Mesendoderm (in vitro differentiated cells): Measurements from ENCODE around the gene CFD.

Experiments
- DNase-seq: peaks from one replicate; pipeline ENCODE4 v3.0.0; 2013
- H2AK5ac ChIP-seq: 2 replicates; pipeline ENCODE4 v1.6.1; 2013; ENCODE audit warnings: low read length, inconsistent platforms
- H2BK120ac ChIP-seq: 2 replicates; pipeline ENCODE4 v1.6.1; 2013; ENCODE audit warnings: low read depth, mild to moderate bottlenecking, low read length, moderate library complexity, mixed read lengths
- H2BK15ac ChIP-seq: replicated peaks from 2 replicates; pipeline ENCODE4 v1.6.1; 2013; ENCODE audit warnings: low read depth, mild to moderate bottlenecking, moderate library complexity
- H2BK5ac ChIP-seq: 2 replicates; pipeline ENCODE4 v1.6.1; 2013; ENCODE audit warnings: low read length, inconsistent platforms
- H3K18ac ChIP-seq: 2 replicates; pipeline ENCODE4 v1.6.1; 2013; ENCODE audit warnings: mild to moderate bottlenecking, low read length, mixed read lengths
- H3K23ac ChIP-seq: one replicate; pipeline ENCODE4 v1.6.1; 2013; ENCODE audit warnings: low read length
- H3K27ac ChIP-seq: 2 replicates; pipeline ENCODE4 v1.5.1; 2013; ENCODE audit warnings: low read depth, mild to moderate bottlenecking, inconsistent platforms, low read length, moderate library complexity
- H3K27me3 ChIP-seq: 2 replicates; pipeline ENCODE4 v1.6.1; 2013; ENCODE audit warnings: low read length, control low read depth, mild to moderate bottlenecking, inconsistent platforms; ENCODE audit not compliant: insufficient read depth, poor library complexity
- H3K36me3 ChIP-seq: 2 replicates; pipeline ENCODE4 v1.6.1; 2013; ENCODE audit warnings: low read length, inconsistent platforms; ENCODE audit not compliant: control insufficient read depth, insufficient read depth
- H3K4ac ChIP-seq: one replicate; pipeline ENCODE4 v1.6.1; 2013; ENCODE audit warnings: low read depth, mild to moderate bottlenecking, low read length, moderate library complexity
- H3K4me1 ChIP-seq: 2 replicates; pipeline ENCODE4 v1.6.1; 2013; ENCODE audit warnings: low read depth, low read length, inconsistent platforms; ENCODE audit not compliant: control insufficient read depth
- H3K4me2 ChIP-seq: 2 replicates; pipeline ENCODE4 v1.6.1; 2013; ENCODE audit warnings: low read length
- H3K4me3 ChIP-seq: 2 replicates; pipeline ENCODE4 v1.5.1; 2013; ENCODE audit warnings: mild to moderate bottlenecking, low read length
- H3K56ac ChIP-seq: one replicate; pipeline ENCODE4 v1.6.1; 2013; ENCODE audit warnings: low read length
- H3K79me1 ChIP-seq: 2 replicates; pipeline ENCODE4 v1.6.1; 2013; ENCODE audit warnings: low read length, inconsistent platforms
- H3K79me2 ChIP-seq: 2 replicates; pipeline ENCODE4 v1.6.1; 2013; ENCODE audit warnings: mild to moderate bottlenecking, low read length; ENCODE audit not compliant: control insufficient read depth, insufficient read depth
- H3K9ac ChIP-seq: 2 replicates; pipeline ENCODE4 v1.6.1; 2013; ENCODE audit warnings: low read length, inconsistent platforms
- H4K5ac ChIP-seq: one replicate; pipeline ENCODE4 v1.6.1; 2013; ENCODE audit warnings: low read length
- H4K8ac ChIP-seq: one replicate; pipeline ENCODE4 v1.6.1; 2013; ENCODE audit warnings: low read depth, mild to moderate bottlenecking, control low read depth, low read length, moderate library complexity
- WGBS: extraction: QIAGEN DNeasy Blood & Tissue Kit; methylation state at CpG from one replicate; pipeline ENCODE4 v1.1.7; 2013; ENCODE audit warnings: low lambda C conversion rate, missing lambda C conversion rate; ENCODE audit not compliant: insufficient coverage; ENCODE audit errors: extremely low coverage; 5-methylcytosine and 5-hydroxymethylcytosine counted together

The CFD gene

DNA sequence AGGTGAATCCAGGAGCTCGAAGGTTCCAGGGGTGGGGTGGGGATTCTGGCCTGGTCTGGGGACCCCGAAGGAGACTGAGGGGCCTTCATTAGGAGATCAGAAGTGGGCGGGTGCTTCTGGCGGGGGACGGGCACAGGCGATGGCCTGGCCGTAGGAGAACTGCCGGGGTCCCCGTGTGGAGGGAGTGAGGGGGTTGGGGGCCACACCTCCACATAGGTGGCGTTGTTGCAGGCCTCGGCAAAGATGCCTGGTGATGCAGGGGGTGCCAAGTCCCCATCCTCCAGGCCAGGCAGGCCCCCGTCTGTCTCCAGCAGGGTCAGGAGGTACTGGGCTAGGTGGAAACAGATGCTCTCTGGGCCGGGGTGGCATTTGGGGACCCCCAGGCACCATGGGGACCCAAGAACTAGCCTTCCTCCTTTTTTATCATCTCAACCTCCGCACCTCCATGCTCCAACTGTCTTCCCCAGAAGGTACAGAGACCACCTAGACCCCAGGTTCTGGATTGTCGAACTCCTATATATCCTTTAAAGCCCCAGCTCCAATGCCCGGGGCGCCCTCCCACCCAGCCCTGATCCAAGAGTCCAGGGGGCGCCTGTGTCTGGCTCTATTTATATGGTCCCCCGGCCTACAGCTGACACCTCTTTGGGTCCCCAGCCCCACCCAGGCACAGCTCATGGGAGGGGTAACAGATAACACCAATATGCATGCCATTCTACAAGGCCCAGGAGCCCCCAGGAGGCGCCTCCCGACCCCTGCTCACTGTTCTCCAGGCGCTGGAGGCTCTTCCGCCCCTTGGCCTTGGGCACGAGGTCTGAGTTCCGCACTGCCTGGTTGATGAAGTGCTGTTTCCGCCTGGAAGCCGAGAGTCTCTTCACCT, 42.0 kb downstream of the CFD start:
- H2BK5ac ChIP-seq = no peak overlapping the region
- no peak overlapping the region for H2BK15ac ChIP-seq
- no peaks in the 10 kb centered on the region for H3K27me3 ChIP-seq
- no peak overlapping the region for H3K27ac ChIP-seq
- H3K4ac ChIP-seq = no peak overlapping the region
- H3K36me3 ChIP-seq = no peaks in the 10 kb centered on the region
- WGBS = no CpG with 5 or more reads among the region's 27 CpGs
- no peak overlapping the region for H2AK5ac ChIP-seq
- H3K23ac ChIP-seq = no peak overlapping the region
- no peak overlapping the region for H3K18ac ChIP-seq
- H3K4me1 ChIP-seq = no peaks in the 10 kb centered on the region
- no peak overlapping the region for H4K8ac ChIP-seq
- DNase-seq = no peak
- peaks cover 2% of the 10 kb centered on the region for H3K79me1 ChIP-seq
- no peak overlapping the region for H3K56ac ChIP-seq
- peaks cover 2% of the 10 kb centered on the region for H3K79me2 ChIP-seq
- no peak overlapping the region for H2BK120ac ChIP-seq
- H3K9ac ChIP-seq = no peak overlapping the region
- H3K4me2 ChIP-seq = no peak overlapping the region
- no peak overlapping the region for H3K4me3 ChIP-seq
- no peak overlapping the region for H4K5ac ChIP-seq

DNA sequence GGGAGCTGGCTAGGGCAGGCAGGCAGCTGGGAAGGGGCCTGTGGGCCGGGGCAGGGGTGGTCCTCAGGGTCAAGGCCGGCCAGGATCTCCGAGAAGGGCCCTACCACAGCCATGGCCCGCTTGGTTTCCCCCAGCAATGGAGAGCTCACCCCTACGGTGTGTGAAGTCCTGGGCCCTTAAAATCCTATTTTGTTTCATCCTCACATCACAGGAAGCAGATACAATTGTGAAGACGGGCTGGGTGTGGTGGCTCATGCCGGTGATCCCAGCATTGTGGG, 42.6 kb downstream of the CFD start:
- H3K27ac ChIP-seq = no peak overlapping the region

DNA sequence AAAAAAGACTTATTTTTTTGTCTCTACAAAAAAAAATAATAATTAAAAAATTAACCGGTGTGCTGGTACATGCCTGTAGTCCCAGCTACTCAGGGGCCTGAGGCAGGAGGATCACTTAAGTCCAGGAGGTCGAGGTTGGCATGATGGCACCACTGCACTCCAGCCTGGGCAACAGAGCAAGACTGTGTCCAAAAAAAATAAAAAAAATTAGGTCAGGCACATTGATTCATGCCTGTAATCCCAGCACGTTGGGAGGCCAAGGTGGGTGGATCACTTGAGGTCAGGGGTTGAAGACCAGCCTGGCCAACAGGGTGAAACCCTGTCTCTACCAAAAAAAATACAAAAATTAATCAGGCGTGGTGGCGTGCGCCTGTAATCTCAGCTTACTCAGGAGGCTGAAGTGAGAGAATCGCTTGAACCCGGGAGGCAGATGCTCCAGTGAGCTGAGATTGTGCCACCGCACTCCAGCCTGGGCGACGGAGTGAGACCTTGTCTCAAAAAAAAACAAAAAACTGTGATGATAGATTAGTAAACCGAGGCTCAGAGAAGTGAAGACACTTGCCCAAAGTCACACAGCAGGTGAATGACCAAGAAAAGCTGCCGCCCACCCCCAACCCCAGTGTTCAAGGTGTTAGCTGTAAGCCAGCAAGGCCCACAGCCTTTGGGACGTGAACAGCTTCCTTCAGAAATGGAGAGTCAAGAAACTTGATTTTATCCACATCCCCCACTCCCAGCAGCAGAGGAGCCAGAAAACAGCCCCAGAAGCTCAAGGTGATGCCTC, 43.2 kb downstream of the CFD start:
- no CpG with 5 or more reads among the region's 14 CpGs for WGBS
- no peak overlapping the region for H4K5ac ChIP-seq
- no peak overlapping the region for H3K9ac ChIP-seq
- no peak overlapping the region for H3K4ac ChIP-seq
- H3K27ac ChIP-seq = no peak overlapping the region
- no peak overlapping the region for H3K18ac ChIP-seq
- H2BK5ac ChIP-seq = no peak overlapping the region
- H2BK120ac ChIP-seq = no peak overlapping the region
- no peak overlapping the region for H4K8ac ChIP-seq
- H3K36me3 ChIP-seq = no peaks in the 10 kb centered on the region
- H3K56ac ChIP-seq = no peak overlapping the region
- H3K79me1 ChIP-seq = peaks cover 4% of the 10 kb centered on the region
- no peak overlapping the region for H2BK15ac ChIP-seq
- no peaks in the 10 kb centered on the region for H3K4me1 ChIP-seq
- no peaks in the 10 kb centered on the region for H3K27me3 ChIP-seq
- H3K4me2 ChIP-seq = no peak overlapping the region
- H3K79me2 ChIP-seq = peaks cover 4% of the 10 kb centered on the region
- DNase-seq = no peak
- H2AK5ac ChIP-seq = no peak overlapping the region
- H3K23ac ChIP-seq = no peak overlapping the region
- H3K4me3 ChIP-seq = no peak overlapping the region

More for the DNA sequence above, 42.6 kb downstream of the CFD start:
- Histone ChIP-seq H3K9ac (no peak overlapping the region), H3K4me1 (no peaks in the 10 kb centered on the region), H3K79me1 (peaks cover 2% of the 10 kb centered on the region), H3K4ac (no peak overlapping the region), H3K23ac (no peak overlapping the region), H2BK15ac (no peak overlapping the region), H3K27me3 (no peaks in the 10 kb centered on the region), H3K79me2 (peaks cover 2% of the 10 kb centered on the region), H3K36me3 (no peaks in the 10 kb centered on the region), H3K18ac (no peak overlapping the region), H4K8ac (no peak overlapping the region), H2BK120ac (no peak overlapping the region), H3K4me3 (no peak overlapping the region), H2BK5ac (no peak overlapping the region), H3K56ac (no peak overlapping the region), H2AK5ac (no peak overlapping the region), H3K4me2 (no peak overlapping the region), H4K5ac (no peak overlapping the region)
- WGBS = no CpG with 5 or more reads among the region's 7 CpGs
- no peak for DNase-seq

DNA sequence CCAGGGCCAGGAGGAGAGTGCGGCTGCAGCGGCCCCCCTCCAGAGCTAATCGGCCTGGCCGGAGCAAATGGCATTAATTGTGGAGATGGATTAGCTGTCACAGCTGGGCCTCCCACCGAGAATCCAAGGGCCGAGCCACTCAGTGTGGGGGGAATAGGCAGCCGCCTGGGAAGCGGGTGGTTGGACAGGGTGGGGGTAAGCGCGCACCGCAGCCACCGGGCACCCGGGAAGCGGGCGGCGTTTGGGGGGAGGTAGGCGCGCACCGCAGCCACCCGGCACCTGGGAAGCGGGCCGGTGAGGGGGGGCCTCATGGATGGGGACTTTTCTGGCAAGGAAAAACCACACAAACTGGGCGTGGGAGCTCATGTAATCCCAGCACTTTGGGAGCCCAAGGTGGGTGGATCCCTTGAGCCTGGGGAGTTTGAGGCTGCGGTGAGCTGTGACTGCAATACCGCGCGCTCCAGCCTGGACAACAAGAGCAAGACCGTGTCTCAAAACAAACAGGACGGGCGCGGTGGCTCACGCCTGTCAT, 43.9 kb downstream of the CFD start:
- Histone ChIP-seq H3K79me1 (peaks cover 4% of the 10 kb centered on the region), H2BK15ac (no peak overlapping the region), H3K56ac (no peak overlapping the region), H4K8ac (no peak overlapping the region), H3K36me3 (no peaks in the 10 kb centered on the region), H3K23ac (no peak overlapping the region), H2BK120ac (no peak overlapping the region), H3K27ac (no peak overlapping the region), H4K5ac (no peak overlapping the region), H3K18ac (no peak overlapping the region), H3K4me3 (no peak overlapping the region), H3K4ac (no peak overlapping the region), H3K4me1 (no peaks in the 10 kb centered on the region), H3K9ac (no peak overlapping the region), H3K79me2 (peaks cover 4% of the 10 kb centered on the region), H3K27me3 (no peaks in the 10 kb centered on the region), H2BK5ac (no peak overlapping the region), H2AK5ac (no peak overlapping the region), H3K4me2 (no peak overlapping the region)
- WGBS = no CpG with 5 or more reads among the region's 32 CpGs
- no peak for DNase-seq

DNA sequence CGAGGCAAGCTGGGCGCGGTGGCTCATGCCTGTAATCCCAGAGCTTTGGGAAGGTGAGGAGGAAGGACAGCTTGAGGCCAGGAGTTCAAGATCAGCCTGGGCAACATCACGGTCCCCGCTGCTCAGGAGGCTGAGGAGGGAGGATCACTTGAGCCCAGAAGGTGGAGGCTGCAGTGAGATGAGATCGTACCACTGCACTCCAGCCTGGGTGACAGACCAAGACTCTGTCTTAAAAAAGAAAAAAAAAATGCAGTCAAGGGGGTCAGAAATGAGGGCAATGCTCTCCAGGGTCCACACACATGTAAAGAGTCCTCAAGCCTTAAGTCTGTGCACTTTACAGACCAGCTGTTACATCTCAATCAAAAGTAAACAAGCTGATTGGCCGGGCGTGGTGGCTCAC, 45.1 kb downstream of the CFD start:
- no peak overlapping the region for H3K4me3 ChIP-seq
- H3K79me1 ChIP-seq = peaks cover 4% of the 10 kb centered on the region
- H3K79me2 ChIP-seq = peaks cover 7% of the 10 kb centered on the region
- H3K4me2 ChIP-seq = no peak overlapping the region
- H3K56ac ChIP-seq = no peak overlapping the region
- H4K8ac ChIP-seq = no peak overlapping the region
- H3K4me1 ChIP-seq = no peaks in the 10 kb centered on the region
- no peak overlapping the region for H3K9ac ChIP-seq
- H2AK5ac ChIP-seq = no peak overlapping the region
- WGBS = no CpG with 5 or more reads among the region's 8 CpGs
- H2BK15ac ChIP-seq = no peak overlapping the region
- H4K5ac ChIP-seq = no peak overlapping the region
- H3K18ac ChIP-seq = no peak overlapping the region
- H3K23ac ChIP-seq = no peak overlapping the region
- DNase-seq = no peak
- no peak overlapping the region for H3K27ac ChIP-seq
- no peak overlapping the region for H2BK120ac ChIP-seq
- H3K4ac ChIP-seq = no peak overlapping the region
- H2BK5ac ChIP-seq = no peak overlapping the region
- H3K36me3 ChIP-seq = no peaks in the 10 kb centered on the region
- no peaks in the 10 kb centered on the region for H3K27me3 ChIP-seq
